Neutrophil (primary cell): Measurements from ENCODE around the gene EP400.

ENCODE experiments used
- H3K27ac ChIP-seq: fragments of 200-600 bp; sonication (generic); 2 replicates; pipeline ENCODE4 v1.5.1; 2016; ENCODE audit warnings: mild to moderate bottlenecking, moderate library complexity
- H3K27me3 ChIP-seq: fragments of 200-600 bp; sonication (generic); 2 replicates; pipeline ENCODE4 v1.6.0; 2016; ENCODE audit warnings: mild to moderate bottlenecking
- H3K36me3 ChIP-seq: fragments of 200-600 bp; sonication (generic); 2 replicates; pipeline ENCODE4 v1.5.1; 2017
- H3K4me1 ChIP-seq, 2 experiments: fragments of 200-600 bp in 1 of 2; sonication (generic) in 1 of 2; 1 replicate in 1 of 2; 2 replicates in 1 of 2; pipeline versions ENCODE4 v1.5.1 to v1.6.1; 2013 to 2016; ENCODE audit warnings: low read depth in 1 of 2, low read length in 1 of 2, mild to moderate bottlenecking in 1 of 2, moderate library complexity in 1 of 2; ENCODE audit not compliant: control insufficient read depth in 1 of 2, insufficient read depth in 1 of 2
- H3K4me3 ChIP-seq, 2 experiments: fragments of 200-600 bp in 1 of 2; sonication (generic) in 1 of 2; 1 replicate in 1 of 2; 2 replicates in 1 of 2; pipeline ENCODE4 v1.5.1; 2013 to 2016; ENCODE audit warnings: low read depth in 1 of 2, low read length in 1 of 2, mild to moderate bottlenecking in 1 of 2, moderate library complexity in 1 of 2
- H3K9me3 ChIP-seq: fragments of 200-600 bp; sonication (generic); 2 replicates; pipeline ENCODE4 v1.5.1; 2016
- TF ChIP-seq, protein P1 (sequence below): fragments of 200-600 bp; sonication (generic); IDR thresholded peaks from 2 replicates; pipeline ENCODE4 v1.5.1; 2016; ENCODE audit warnings: antibody characterized with exemption

The EP400 gene

GRCh38 chr12:132114667-132115066 lies 164.9 kb downstream of the EP400 start:
- Histone ChIP-seq H3K4me1 (no peaks in the 10 kb centered on the region), H3K36me3 (peaks cover 49% of the 10 kb centered on the region), H3K27me3 (no peaks in the 10 kb centered on the region), H3K27ac (no peak overlapping the region), H3K9me3 (no peaks in the 10 kb centered on the region), H3K4me3 (no peak overlapping the region)
- TF ChIP-seq, protein P1, sequence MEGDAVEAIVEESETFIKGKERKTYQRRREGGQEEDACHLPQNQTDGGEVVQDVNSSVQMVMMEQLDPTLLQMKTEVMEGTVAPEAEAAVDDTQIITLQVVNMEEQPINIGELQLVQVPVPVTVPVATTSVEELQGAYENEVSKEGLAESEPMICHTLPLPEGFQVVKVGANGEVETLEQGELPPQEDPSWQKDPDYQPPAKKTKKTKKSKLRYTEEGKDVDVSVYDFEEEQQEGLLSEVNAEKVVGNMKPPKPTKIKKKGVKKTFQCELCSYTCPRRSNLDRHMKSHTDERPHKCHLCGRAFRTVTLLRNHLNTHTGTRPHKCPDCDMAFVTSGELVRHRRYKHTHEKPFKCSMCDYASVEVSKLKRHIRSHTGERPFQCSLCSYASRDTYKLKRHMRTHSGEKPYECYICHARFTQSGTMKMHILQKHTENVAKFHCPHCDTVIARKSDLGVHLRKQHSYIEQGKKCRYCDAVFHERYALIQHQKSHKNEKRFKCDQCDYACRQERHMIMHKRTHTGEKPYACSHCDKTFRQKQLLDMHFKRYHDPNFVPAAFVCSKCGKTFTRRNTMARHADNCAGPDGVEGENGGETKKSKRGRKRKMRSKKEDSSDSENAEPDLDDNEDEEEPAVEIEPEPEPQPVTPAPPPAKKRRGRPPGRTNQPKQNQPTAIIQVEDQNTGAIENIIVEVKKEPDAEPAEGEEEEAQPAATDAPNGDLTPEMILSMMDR: no peak

GRCh38 chr12:132115500-132115899 lies 165.8 kb downstream of the EP400 start:
- Histone ChIP-seq H3K9me3 (no peaks in the 10 kb centered on the region), H3K4me3 (no peak overlapping the region), H3K27ac (no peak overlapping the region), H3K36me3 (peaks cover 42% of the 10 kb centered on the region), H3K4me1 (no peaks in the 10 kb centered on the region), H3K27me3 (no peaks in the 10 kb centered on the region)
- TF ChIP-seq, protein P1: no peak

GRCh38 chr12:132116709-132117557 lies 167.2 kb downstream of the EP400 start:
- TF ChIP-seq, protein P1: no peak
- Histone ChIP-seq H3K4me1 (no peaks in the 10 kb centered on the region), H3K27me3 (no peaks in the 10 kb centered on the region), H3K27ac (no peak overlapping the region), H3K4me3 (no peak overlapping the region), H3K9me3 (no peaks in the 10 kb centered on the region), H3K36me3 (peaks cover 48% of the 10 kb centered on the region)

GRCh38 chr12:132117558-132117875 lies 167.8 kb downstream of the EP400 start:
- TF ChIP-seq, protein P1: no peak
- H3K4me1 ChIP-seq: no peaks in the 10 kb centered on the region
- H3K27ac ChIP-seq: no peak overlapping the region
- no peak overlapping the region for H3K4me3 ChIP-seq
- H3K9me3 ChIP-seq: no peaks in the 10 kb centered on the region
- H3K36me3 ChIP-seq: peaks cover 54% of the 10 kb centered on the region
- H3K27me3 ChIP-seq: no peaks in the 10 kb centered on the region

- H3K9me3 ChIP-seq: no peaks in the 10 kb centered on the region
- no peak overlapping the region for H3K27ac ChIP-seq
- H3K4me3 ChIP-seq: no peak overlapping the region
- TF ChIP-seq, protein P1: no peak
- H3K27me3 ChIP-seq: no peaks in the 10 kb centered on the region
- peaks cover 52% of the 10 kb centered on the region for H3K36me3 ChIP-seq
- H3K4me1 ChIP-seq: no peaks in the 10 kb centered on the region
These were observed 169.1 kb downstream of the EP400 start for GRCh38 chr12:132118876-132119275.
